Activated naive CD4-positive, alpha-beta T cell treated with anti-CD3 and anti-CD28 coated beads, Interleukin-2, amount 50 U/mL, for 24 hours (primary cell): ENCODE results near the gene EEIG2.
"Not testable (repeated sequence)": the region's sequence is repeated elsewhere in the genome, so short reads cannot be mapped to it uniquely, and the experiment has no call there.

Experiments
- H3K27ac Mint-ChIP-seq: one replicate; pipeline ENCODE4 v1.8.0; 2021; ENCODE audit warnings: mild to moderate bottlenecking, mixed read lengths
- H3K27me3 Mint-ChIP-seq: one replicate; pipeline ENCODE4 v1.8.0; 2021; ENCODE audit warnings: mixed read lengths
- H3K36me3 Mint-ChIP-seq: one replicate; pipeline ENCODE4 v1.8.0; 2021; ENCODE audit warnings: mixed read lengths
- H3K4me1 Mint-ChIP-seq: one replicate; pipeline ENCODE4 v1.8.0; 2021; ENCODE audit warnings: mixed read lengths
- H3K4me3 Mint-ChIP-seq: one replicate; pipeline ENCODE4 v1.8.0; 2021; ENCODE audit warnings: mild to moderate bottlenecking, mixed read lengths
- H3K9me3 Mint-ChIP-seq: one replicate; pipeline ENCODE4 v1.8.0; 2021; ENCODE audit warnings: mixed read lengths

The EEIG2 gene

GRCh38 chr1:108559215-108560186, at the start of gene EEIG2:
EEIG2 (plus strand) TSS chr1:108560100; CDS start chr1:108560429, 329 bp downstream.
- no peaks in the 10 kb centered on the region for H3K36me3 Mint-ChIP-seq
- H3K4me1 Mint-ChIP-seq: peaks cover 38% of the 10 kb centered on the region
- H3K4me3 Mint-ChIP-seq: peak within 1 kb of the TSS; percentile 89
- no peak within 1 kb of the TSS for H3K27ac Mint-ChIP-seq
- H3K27me3 Mint-ChIP-seq: no peaks in the 10 kb centered on the region
- no peaks in the 10 kb centered on the region for H3K9me3 Mint-ChIP-seq

- no peak overlapping the region for H3K27ac Mint-ChIP-seq
- no peaks in the 10 kb centered on the region for H3K36me3 Mint-ChIP-seq
- H3K27me3 Mint-ChIP-seq: peaks cover 5% of the 10 kb centered on the region
- H3K4me1 Mint-ChIP-seq: no peaks in the 10 kb centered on the region
- no peaks in the 10 kb centered on the region for H3K9me3 Mint-ChIP-seq
- no peak overlapping the region for H3K4me3 Mint-ChIP-seq
These were observed 48.1 kb upstream of the EEIG2 start for GRCh38 chr1:108511764-108512163.

GRCh38 chr1:108512239-108513043, 47.5 kb upstream of the EEIG2 start:
- Mint-ChIP-seq H3K27ac (no peak overlapping the region), H3K4me3 (no peak overlapping the region), H3K36me3 (no peaks in the 10 kb centered on the region), H3K27me3 (peaks cover 5% of the 10 kb centered on the region), H3K4me1 (no peaks in the 10 kb centered on the region), H3K9me3 (no peaks in the 10 kb centered on the region)

GRCh38 chr1:108513044-108513415, 46.9 kb upstream of the EEIG2 start:
- Mint-ChIP-seq H3K36me3 (no peaks in the 10 kb centered on the region), H3K4me3 (no peak overlapping the region), H3K27me3 (peaks cover 5% of the 10 kb centered on the region), H3K4me1 (no peaks in the 10 kb centered on the region), H3K27ac (no peak overlapping the region), H3K9me3 (no peaks in the 10 kb centered on the region)

GRCh38 chr1:108513914-108514313, 46.0 kb upstream of the EEIG2 start:
- H3K4me3 Mint-ChIP-seq, H3K4me1 Mint-ChIP-seq, H3K36me3 Mint-ChIP-seq, H3K27me3 Mint-ChIP-seq, H3K27ac Mint-ChIP-seq, H3K9me3 Mint-ChIP-seq: not testable (repeated sequence)

GRCh38 chr1:108517301-108517897, 42.5 kb upstream of the EEIG2 start:
- H3K4me1 Mint-ChIP-seq, H3K27me3 Mint-ChIP-seq, H3K4me3 Mint-ChIP-seq, H3K36me3 Mint-ChIP-seq, H3K9me3 Mint-ChIP-seq, H3K27ac Mint-ChIP-seq: not testable (repeated sequence)

GRCh38 chr1:108521990-108522393, 37.9 kb upstream of the EEIG2 start:
- Mint-ChIP-seq H3K9me3 (no peaks in the 10 kb centered on the region), H3K36me3 (no peaks in the 10 kb centered on the region)

GRCh38 chr1:108523829-108524228, 36.1 kb upstream of the EEIG2 start:
- H3K27ac Mint-ChIP-seq: no peak overlapping the region
- H3K36me3 Mint-ChIP-seq: no peaks in the 10 kb centered on the region
- no peak overlapping the region for H3K4me3 Mint-ChIP-seq
- H3K4me1 Mint-ChIP-seq: no peaks in the 10 kb centered on the region
- H3K27me3 Mint-ChIP-seq: peaks cover 5% of the 10 kb centered on the region
- no peaks in the 10 kb centered on the region for H3K9me3 Mint-ChIP-seq

More at GRCh38 chr1:108521990-108522393, 37.9 kb upstream of the EEIG2 start:
- Mint-ChIP-seq H3K4me3 (no peak overlapping the region), H3K4me1 (no peaks in the 10 kb centered on the region), H3K27ac (no peak overlapping the region), H3K27me3 (peaks cover 5% of the 10 kb centered on the region)

- Mint-ChIP-seq H3K9me3 (no peaks in the 10 kb centered on the region), H3K36me3 (no peaks in the 10 kb centered on the region), H3K27ac (no peak overlapping the region), H3K4me3 (no peak overlapping the region), H3K27me3 (peaks cover 4% of the 10 kb centered on the region), H3K4me1 (no peaks in the 10 kb centered on the region)
These were observed 35.2 kb upstream of the EEIG2 start for GRCh38 chr1:108524676-108525075.

GRCh38 chr1:108527135-108527534, 32.8 kb upstream of the EEIG2 start:
- Mint-ChIP-seq H3K27me3 (peaks cover 4% of the 10 kb centered on the region), H3K36me3 (no peaks in the 10 kb centered on the region), H3K9me3 (no peaks in the 10 kb centered on the region), H3K27ac (no peak overlapping the region), H3K4me1 (no peaks in the 10 kb centered on the region), H3K4me3 (no peak overlapping the region)

- Mint-ChIP-seq H3K27me3 (peaks cover 4% of the 10 kb centered on the region), H3K27ac (no peak overlapping the region), H3K36me3 (no peaks in the 10 kb centered on the region), H3K4me3 (no peak overlapping the region), H3K4me1 (no peaks in the 10 kb centered on the region), H3K9me3 (no peaks in the 10 kb centered on the region)
These were observed 32.1 kb upstream of the EEIG2 start for GRCh38 chr1:108527837-108528236.

- Mint-ChIP-seq H3K4me1 (no peaks in the 10 kb centered on the region), H3K4me3 (no peak overlapping the region), H3K27me3 (peaks cover 1% of the 10 kb centered on the region), H3K27ac (no peak overlapping the region), H3K9me3 (no peaks in the 10 kb centered on the region), H3K36me3 (no peaks in the 10 kb centered on the region)
These were observed 28.5 kb upstream of the EEIG2 start for GRCh38 chr1:108531444-108531843.

GRCh38 chr1:108532730-108533129, 27.2 kb upstream of the EEIG2 start:
- no peak overlapping the region for H3K27ac Mint-ChIP-seq
- no peaks in the 10 kb centered on the region for H3K4me1 Mint-ChIP-seq
- H3K9me3 Mint-ChIP-seq: no peaks in the 10 kb centered on the region
- H3K27me3 Mint-ChIP-seq: no peaks in the 10 kb centered on the region
- no peak overlapping the region for H3K4me3 Mint-ChIP-seq
- no peaks in the 10 kb centered on the region for H3K36me3 Mint-ChIP-seq

- Mint-ChIP-seq H3K36me3 (no peaks in the 10 kb centered on the region), H3K9me3 (no peaks in the 10 kb centered on the region), H3K4me1 (no peaks in the 10 kb centered on the region), H3K27ac (no peak overlapping the region), H3K4me3 (no peak overlapping the region), H3K27me3 (no peaks in the 10 kb centered on the region)
These were observed 26.4 kb upstream of the EEIG2 start for GRCh38 chr1:108533351-108534083.

GRCh38 chr1:108534759-108535158, 25.1 kb upstream of the EEIG2 start:
- Mint-ChIP-seq H3K4me1 (no peaks in the 10 kb centered on the region), H3K4me3 (no peak overlapping the region), H3K27me3 (no peaks in the 10 kb centered on the region), H3K9me3 (no peaks in the 10 kb centered on the region), H3K36me3 (no peaks in the 10 kb centered on the region), H3K27ac (no peak overlapping the region)
